ENCODE results near the gene NTN4. TPM values are rescaled to one million over a fixed set of nuclear protein-coding genes. Genes with fewer than 3 reads are reported as not detected.

The NTN4 gene
- total RNA-seq, 1 donor from 2014 or later: 336 TPM

DNA sequence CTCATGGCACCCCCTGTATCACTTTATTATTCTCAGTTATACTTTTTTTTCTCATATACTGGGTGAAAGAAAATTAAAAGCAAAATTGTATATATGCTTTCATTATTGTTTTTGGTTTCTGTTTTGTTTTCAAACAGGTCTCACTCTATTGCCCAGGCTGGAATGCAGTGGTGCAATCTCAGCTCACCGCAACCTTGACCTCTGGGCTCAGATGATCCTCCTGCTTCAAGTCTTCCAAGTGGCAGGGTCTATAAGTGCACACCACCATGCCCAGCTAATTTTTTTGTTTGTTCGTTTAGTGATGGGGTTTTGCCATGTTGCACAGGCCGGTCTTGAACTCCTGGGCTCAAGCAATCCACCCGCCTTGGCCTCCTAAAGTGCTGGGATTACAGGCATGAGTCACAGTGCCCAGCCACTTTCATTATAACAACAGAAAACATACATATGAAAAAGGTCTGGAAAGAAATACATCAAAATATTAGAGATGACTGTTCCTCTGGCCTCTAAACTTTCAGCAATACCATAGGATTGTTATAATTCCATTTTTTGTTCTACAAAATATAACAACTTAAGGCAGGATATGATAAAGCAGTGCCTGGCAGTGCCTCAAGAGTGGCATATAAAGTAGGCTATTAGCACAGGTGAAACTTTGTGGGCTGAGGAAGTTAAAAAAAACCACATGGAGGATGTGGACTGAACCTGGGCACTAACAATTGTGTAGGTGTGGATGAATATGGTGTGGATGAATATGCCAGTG, 5.8 kb upstream of the NTN4 start:
- TF ChIP-seq, protein P1, sequence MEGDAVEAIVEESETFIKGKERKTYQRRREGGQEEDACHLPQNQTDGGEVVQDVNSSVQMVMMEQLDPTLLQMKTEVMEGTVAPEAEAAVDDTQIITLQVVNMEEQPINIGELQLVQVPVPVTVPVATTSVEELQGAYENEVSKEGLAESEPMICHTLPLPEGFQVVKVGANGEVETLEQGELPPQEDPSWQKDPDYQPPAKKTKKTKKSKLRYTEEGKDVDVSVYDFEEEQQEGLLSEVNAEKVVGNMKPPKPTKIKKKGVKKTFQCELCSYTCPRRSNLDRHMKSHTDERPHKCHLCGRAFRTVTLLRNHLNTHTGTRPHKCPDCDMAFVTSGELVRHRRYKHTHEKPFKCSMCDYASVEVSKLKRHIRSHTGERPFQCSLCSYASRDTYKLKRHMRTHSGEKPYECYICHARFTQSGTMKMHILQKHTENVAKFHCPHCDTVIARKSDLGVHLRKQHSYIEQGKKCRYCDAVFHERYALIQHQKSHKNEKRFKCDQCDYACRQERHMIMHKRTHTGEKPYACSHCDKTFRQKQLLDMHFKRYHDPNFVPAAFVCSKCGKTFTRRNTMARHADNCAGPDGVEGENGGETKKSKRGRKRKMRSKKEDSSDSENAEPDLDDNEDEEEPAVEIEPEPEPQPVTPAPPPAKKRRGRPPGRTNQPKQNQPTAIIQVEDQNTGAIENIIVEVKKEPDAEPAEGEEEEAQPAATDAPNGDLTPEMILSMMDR (IDR thresholded peaks at IDR 0.05): no peak
- no peak for DNase-seq (ENCODE audit: low spot score)
- Mint-ChIP-seq H3K9me3 (ENCODE audit: low read depth) (peaks cover 5% of the 10 kb centered on the region), H3K27ac (ENCODE audit: unreplicated experiment) (peak overlapping the region; percentile 53), H3K4me1 (ENCODE audit: low read depth) (peaks cover 32% of the 10 kb centered on the region), H3K36me3 (ENCODE audit: low read depth) (peaks cover 1% of the 10 kb centered on the region), H3K27me3 (ENCODE audit: low read depth) (no peaks in the 10 kb centered on the region), H3K4me3 (ENCODE audit: unreplicated experiment) (no peak overlapping the region)

DNA sequence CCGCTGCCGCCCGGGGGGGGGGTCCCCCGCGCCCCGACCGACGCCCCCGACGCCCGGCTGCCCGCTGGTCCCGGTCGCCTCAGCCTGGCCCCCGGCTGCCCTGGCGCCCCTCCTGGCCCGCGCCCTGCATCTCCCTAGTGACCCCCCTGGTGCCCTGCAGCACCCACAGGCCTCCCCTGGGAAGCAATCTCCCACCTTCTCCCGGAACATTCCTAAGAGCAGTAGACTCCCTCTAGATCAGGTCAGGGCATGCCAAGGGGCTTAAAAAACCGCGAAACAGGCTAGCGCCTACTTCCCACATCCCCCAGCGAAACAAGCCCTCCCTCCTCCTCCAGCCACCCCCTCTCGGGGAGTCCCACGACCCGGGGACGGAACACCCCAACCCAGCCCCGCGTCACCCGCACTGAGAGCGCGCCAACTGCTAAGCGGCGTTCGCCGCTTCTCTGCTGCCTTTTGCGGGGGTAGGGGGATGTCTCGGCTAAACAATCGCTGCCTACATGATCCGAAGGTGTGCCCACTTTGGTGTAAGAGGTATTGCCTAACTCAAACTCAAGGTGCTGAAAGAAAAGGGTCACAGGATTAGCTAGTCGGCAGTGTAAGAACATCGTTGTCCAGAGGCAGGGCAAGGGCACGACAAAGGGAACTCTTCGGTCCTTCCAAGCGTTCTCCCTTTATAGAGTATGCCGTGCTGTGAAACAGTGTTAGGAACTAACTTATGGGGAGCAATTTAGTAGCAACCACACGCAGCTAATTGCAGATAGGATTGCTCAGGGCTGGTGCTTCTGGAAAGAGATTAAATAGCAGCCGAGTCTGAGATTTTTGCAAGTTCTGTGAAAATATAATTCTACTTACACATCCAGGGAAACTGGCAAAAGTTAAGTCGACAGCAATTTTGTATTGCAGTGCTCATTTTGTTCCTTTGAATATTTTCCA, 619 bp upstream of the NTN4 start:
- peak overlapping the region; percentile 93 for H3K27ac Mint-ChIP-seq (ENCODE audit: unreplicated experiment)
- H3K36me3 Mint-ChIP-seq (ENCODE audit: low read depth): peaks cover 10% of the 10 kb centered on the region
- peaks cover 57% of the 10 kb centered on the region for H3K4me1 Mint-ChIP-seq (ENCODE audit: low read depth)
- H3K4me3 Mint-ChIP-seq (ENCODE audit: unreplicated experiment): peak overlapping the region; percentile 84
- no peaks in the 10 kb centered on the region for H3K27me3 Mint-ChIP-seq (ENCODE audit: low read depth)
- H3K9me3 Mint-ChIP-seq (ENCODE audit: low read depth): no peaks in the 10 kb centered on the region
- no peak for DNase-seq (ENCODE audit: low spot score)
- TF ChIP-seq, protein P1 (IDR thresholded peaks at IDR 0.05): no peak

DNA sequence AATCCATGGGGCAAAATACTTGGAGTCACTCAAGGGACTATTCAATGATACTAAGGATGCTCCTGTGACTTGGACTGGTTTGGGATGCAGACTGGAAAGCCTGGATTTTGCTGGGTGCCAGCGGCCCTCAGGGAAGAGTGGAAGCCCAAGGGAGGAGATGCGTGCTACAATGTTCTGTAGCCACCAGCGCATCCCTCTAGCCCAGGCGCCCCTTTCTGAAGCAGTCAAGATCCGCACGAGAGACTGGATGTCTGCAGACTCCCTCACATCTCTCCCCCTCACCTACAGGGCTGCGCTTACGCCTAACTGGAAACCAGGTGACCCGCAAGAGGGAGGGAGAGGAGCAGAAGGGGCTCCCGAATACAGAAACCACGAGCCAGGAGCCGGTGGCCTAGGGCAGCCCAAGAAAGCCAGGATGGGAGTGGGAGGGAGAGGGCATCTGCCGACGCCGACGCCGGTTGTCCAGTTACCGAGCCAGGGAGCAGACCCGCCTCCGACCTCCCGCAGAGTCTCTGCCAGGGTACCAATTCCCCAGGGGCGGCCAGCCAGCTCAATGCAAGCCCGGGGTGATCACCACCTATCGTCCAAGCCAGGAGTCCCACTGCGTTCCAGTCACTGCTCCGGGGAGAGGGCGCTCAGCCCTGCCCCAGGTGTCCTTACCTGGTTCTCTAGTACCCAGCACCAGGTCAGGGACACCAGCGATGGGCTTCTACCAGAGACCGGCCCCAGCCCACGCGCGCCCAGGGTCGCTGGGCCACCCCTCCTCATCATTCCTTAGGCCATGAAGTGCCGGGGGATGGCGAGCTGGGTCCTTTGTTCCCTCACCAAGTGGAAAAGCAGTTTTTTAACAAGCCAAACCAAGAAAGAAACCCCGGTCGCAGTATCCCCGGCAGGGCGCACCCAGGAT, 1.2 kb downstream of the NTN4 start:
- H3K4me3 Mint-ChIP-seq (ENCODE audit: unreplicated experiment): peak overlapping the region; percentile 89
- peak overlapping the region; percentile 89 for H3K27ac Mint-ChIP-seq (ENCODE audit: unreplicated experiment)
- peaks cover 59% of the 10 kb centered on the region for H3K4me1 Mint-ChIP-seq (ENCODE audit: low read depth)
- TF ChIP-seq, protein P1 (IDR thresholded peaks at IDR 0.05): peak; percentile 26
- peak; percentile 91 for DNase-seq (ENCODE audit: low spot score)
- peaks cover 23% of the 10 kb centered on the region for H3K36me3 Mint-ChIP-seq (ENCODE audit: low read depth)
- no peaks in the 10 kb centered on the region for H3K27me3 Mint-ChIP-seq (ENCODE audit: low read depth)
- no peaks in the 10 kb centered on the region for H3K9me3 Mint-ChIP-seq (ENCODE audit: low read depth)

DNA sequence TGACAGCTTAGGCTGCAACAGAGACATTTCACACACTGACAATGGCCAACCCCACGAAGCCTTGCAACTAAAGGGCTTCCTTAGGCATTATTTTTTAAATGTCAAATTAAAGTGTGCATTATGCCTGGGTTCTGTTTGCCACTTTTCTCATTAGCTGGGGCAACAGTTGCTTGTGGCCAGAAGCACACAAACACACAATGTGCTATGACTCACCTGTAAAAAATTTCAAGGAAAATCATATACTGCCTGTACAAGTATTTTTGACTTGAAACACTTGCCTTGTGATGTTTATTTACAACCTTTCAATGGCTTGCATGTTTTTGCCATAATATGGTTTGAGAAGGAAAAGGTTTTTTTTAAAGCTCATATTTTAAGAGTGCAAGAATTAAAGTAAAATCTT, 1.9 kb downstream of the NTN4 start:
- Mint-ChIP-seq H3K27ac (ENCODE audit: unreplicated experiment) (peak overlapping the region; percentile 89), H3K9me3 (ENCODE audit: low read depth) (no peaks in the 10 kb centered on the region), H3K4me1 (ENCODE audit: low read depth) (peaks cover 66% of the 10 kb centered on the region), H3K27me3 (ENCODE audit: low read depth) (no peaks in the 10 kb centered on the region), H3K4me3 (ENCODE audit: unreplicated experiment) (peak overlapping the region; percentile 89), H3K36me3 (ENCODE audit: low read depth) (peaks cover 26% of the 10 kb centered on the region)
- DNase-seq (ENCODE audit: low spot score): no peak
- TF ChIP-seq, protein P1 (IDR thresholded peaks at IDR 0.05): no peak
